ENCODE results near the gene STRC. TPM values are rescaled to one million over a fixed set of nuclear protein-coding genes. Genes with fewer than 3 reads are reported as not detected.
"Not testable (repeated sequence)": the region's sequence is repeated elsewhere in the genome, so short reads cannot be mapped to it uniquely, and the experiment has no call there.

Gene STRC
- total RNA-seq, 4 donors from 2014 or later: 0.40 TPM; not detected in 3

DNA sequence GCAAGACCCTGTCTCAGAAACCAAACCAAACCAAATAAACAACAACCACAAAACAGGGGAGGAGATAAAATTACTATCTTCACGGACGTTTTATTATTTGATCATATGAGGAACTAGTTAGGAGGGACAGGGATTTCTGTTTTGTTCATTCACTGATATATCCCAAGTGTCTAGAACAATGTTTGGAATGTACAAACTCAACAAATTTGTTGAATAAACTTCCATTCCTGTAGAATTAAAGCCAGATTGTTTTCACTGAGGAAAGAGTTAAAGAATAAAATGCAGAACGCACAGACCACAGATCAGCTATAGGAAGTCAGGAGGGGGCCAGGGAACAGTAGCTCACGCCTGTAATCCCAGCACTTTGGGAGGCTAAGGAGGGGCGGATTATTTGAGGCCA, 6.5 kb upstream of the STRC start:
- no peaks in the 10 kb centered on the region for H3K36me3 ChIP-seq
- ATAC-seq: no peak
- H3K27me3 ChIP-seq: peaks cover 15% of the 10 kb centered on the region
- WGBS, 2 donors (ENCODE audit: low coverage in 1 of 2): 10 to 17% methylated on average over 2 to 3 of the region's 5 CpGs
- no peak for TF ChIP-seq POLR2A (IDR thresholded peaks at IDR 0.05)
- TF ChIP-seq POLR2AphosphoS5 (IDR thresholded peaks at IDR 0.05): no peak
- no peak overlapping the region for H3K27ac ChIP-seq
- H3K4me3 ChIP-seq: no peak overlapping the region
- no peaks in the 10 kb centered on the region for H3K9me3 ChIP-seq
- H3K4me1 ChIP-seq: no peaks in the 10 kb centered on the region

DNA sequence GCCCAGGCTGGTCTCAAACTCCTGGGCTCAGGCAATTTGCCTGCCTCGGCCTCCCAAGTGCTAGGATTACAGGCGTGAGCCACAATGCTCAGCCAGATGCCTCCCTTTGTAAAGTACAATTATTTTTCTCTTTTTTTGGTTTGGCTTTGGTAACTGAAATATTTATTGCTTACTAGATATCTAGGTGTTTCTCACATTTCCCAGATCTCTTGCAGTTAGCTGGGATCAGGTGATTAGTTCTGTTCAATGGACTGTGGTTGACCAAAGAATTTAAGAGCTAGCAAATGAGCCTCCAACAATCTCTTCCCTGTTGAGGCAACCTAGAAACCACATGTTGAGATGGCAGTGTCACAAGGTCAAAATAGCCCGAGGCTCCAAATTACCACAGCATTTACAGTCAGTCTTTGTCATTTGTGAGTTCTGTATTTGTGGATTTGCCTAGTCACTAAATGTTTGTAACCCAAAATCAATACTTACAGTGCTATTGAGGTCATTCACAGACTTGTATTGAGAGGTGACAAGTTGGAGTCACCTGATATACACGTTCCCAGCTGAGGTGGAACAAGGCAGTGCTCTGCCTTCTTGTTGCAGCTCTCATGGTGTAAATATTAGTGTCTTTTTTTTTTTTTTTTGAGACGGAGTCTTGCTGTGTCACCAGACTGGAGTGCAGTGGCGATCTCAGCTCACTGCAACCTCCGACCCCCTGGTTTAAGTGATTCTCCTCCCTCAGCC, 3.6 kb upstream of the STRC start:
- 50 to 69% methylated on average over 2 to 5 of the region's 7 CpGs for WGBS, 2 donors (ENCODE audit: low coverage in 1 of 2)
- not testable (repeated sequence) for H3K9me3 ChIP-seq, H3K36me3 ChIP-seq, H3K4me1 ChIP-seq, ATAC-seq, H3K4me3 ChIP-seq, H3K27ac ChIP-seq
- H3K27me3 ChIP-seq: peaks cover 18% of the 10 kb centered on the region

DNA sequence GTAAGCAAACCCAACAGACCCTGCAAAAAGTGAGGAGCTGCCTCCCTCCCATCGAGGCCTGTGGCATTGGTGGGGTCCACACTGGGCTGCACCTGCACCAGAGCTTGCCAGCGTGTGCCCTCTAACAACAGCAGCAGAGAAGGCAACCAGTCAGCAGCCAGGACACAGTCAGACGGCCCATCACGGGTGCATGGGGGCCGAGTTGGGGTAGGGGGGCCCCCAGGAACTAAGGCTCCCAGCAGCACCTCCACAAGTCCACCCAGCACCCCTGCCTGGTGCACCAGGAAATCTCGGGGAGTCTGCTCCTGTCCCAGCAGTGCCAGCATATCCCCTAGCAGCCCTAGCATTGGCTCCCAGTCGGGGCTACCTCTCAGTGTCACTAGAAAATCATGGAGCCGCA, 850 bp downstream of the STRC start:
- not testable (repeated sequence) for H3K27ac ChIP-seq, H3K4me3 ChIP-seq, H3K4me1 ChIP-seq, H3K36me3 ChIP-seq, ATAC-seq, H3K9me3 ChIP-seq
- peaks cover 12% of the 10 kb centered on the region for H3K27me3 ChIP-seq
- WGBS, 2 donors (ENCODE audit: low coverage in 1 of 2): no CpG with 5 or more reads among the region's 8 CpGs

DNA sequence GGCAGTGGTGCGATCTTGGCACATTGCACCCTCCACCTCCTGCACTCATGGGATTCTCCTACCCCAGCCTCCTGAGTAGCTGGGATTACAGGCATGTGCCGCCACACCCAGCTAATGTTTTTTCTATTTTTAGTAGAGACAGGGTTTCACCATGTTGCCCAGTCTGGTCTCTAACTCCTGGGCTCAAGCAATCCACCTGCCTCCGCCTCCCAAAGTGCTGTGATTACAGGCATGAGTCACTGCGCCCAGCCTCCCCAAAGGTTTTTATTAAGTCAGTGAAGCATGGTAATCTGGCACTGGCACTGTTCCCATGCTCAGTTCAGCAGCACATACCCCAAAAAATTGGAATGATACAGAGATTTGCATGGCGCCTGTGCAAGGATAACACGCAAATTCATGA, 16.4 kb downstream of the STRC start:
- not testable (repeated sequence) for H3K36me3 ChIP-seq, H3K4me1 ChIP-seq, H3K27ac ChIP-seq, H3K9me3 ChIP-seq, H3K4me3 ChIP-seq, ATAC-seq, H3K27me3 ChIP-seq
- 65 to 67% methylated on average over 2 of the region's 6 CpGs for WGBS, 2 donors (ENCODE audit: low coverage in 1 of 2)

DNA sequence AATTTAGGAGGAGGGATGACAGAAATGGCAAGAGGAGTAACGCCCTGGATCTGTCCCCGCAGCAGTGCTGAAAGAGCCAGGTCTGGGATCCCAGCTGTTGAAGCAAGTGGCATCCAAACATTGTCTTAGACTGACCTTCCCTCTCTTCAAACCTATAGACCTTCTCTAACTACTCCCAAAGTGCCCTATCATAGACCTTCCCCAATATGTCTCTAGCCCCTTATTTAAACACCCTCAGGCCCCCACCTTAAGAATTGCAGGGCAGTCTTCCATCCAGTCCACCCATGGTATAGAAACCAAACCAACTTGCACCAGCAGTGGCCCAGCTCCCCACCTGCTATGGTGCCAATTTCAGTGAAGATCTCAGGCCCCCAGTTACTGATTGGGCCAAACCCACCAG, 18.4 kb downstream of the STRC start:
- ATAC-seq, H3K4me1 ChIP-seq, H3K9me3 ChIP-seq, H3K27me3 ChIP-seq, H3K27ac ChIP-seq, H3K36me3 ChIP-seq, H3K4me3 ChIP-seq: not testable (repeated sequence)
- WGBS, 2 donors (ENCODE audit: low coverage in 1 of 2): no CpG with 5 or more reads among the region's 2 CpGs

DNA sequence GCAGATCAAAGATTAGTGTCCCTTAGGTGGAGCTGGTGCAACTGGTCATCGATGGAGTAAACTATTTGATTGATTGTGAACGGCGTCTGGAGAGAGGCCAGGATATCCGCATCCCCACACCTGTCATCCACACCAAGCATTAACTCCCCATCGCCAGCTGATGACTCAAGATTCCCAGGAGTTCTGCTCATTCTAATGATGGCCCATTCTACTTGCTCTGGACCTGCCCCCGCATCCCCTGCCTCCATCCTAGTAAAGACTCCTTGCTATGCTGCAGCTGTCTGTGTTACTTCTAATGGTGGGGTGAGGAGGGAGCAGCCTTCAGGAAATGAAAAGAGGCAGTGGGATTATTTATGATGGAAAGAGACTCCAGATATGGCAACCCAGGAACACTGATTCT, 19.5 kb downstream of the STRC start:
- not testable (repeated sequence) for H3K9me3 ChIP-seq, H3K36me3 ChIP-seq, ATAC-seq, H3K4me1 ChIP-seq, H3K4me3 ChIP-seq, H3K27ac ChIP-seq, H3K27me3 ChIP-seq
- WGBS, 2 donors (ENCODE audit: low coverage in 1 of 2): 55 to 73% methylated on average over 2 to 4 of the region's 6 CpGs

DNA sequence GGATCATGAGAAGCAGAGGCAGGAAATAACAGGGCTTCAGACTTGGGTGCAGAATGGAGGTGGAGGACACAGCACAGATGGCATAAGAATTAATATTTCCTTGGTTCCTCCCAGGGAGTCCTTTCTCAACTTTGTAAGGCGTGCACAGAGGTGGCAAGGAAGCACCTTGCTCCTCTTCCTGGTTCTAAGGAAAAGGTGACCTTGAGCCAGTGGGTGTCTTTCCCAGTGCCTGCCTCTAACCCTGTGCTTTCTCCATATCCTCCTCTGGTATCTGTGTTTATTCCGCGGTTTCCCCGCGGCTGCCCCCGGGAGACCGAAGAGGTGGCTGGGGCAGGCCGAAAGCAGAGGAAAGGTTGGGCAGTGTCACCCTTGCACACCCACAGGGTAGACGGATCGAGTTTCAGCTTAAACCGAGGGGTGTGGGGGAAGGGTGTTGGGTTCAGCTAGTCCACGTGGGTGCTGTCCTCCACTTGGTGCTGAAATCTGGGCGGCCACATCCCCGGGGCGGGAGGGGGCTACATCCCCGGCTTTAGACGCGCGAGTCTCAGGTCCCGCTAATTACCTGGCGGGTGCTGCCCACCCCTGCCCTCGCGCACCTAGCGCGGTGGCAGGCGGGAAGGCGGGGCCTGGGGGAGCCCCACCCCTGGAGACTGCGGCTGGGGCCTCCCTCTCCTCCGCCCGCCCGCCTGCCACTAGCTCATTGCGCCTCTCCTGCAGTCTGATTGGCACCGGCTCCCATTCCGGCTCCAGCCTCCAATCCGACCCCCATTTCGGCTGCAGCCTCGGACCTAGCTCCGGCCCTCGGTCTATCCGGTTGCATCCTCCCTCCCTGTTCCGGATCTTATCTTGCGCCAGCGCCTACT, 25.0 kb downstream of the STRC start, which contains the start of gene CKMT1B:
CKMT1B (plus strand) TSS at position 700 of the 863 bp plus-strand sequence. CDS start 192 bp downstream, outside the sequence.
- WGBS, 2 donors (ENCODE audit: low coverage in 1 of 2): no CpG with 5 or more reads among the region's 43 CpGs
- H3K27ac ChIP-seq, H3K4me1 ChIP-seq, H3K36me3 ChIP-seq, ATAC-seq, H3K4me3 ChIP-seq, H3K27me3 ChIP-seq, H3K9me3 ChIP-seq: not testable (repeated sequence)

DNA sequence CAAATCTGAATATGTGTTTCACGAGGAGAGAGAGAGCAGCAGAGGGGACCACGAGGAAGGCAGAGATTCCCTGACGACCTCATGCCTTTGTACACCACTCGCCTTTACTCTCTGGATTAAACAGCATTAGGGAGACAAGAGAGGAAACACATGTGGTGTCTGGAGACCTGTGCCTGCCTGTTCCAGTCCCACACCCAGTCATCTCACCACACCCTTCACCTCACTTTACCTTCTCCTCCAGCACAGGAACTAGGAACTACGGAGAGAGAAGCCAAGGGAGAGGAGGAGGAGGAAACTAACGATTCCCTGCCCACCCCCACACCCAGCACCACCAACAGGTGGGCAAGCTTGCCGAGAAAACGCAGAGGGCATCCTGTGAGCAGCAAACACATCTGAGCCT, 25.8 kb downstream of the STRC start:
- ATAC-seq: not testable (repeated sequence)

DNA sequence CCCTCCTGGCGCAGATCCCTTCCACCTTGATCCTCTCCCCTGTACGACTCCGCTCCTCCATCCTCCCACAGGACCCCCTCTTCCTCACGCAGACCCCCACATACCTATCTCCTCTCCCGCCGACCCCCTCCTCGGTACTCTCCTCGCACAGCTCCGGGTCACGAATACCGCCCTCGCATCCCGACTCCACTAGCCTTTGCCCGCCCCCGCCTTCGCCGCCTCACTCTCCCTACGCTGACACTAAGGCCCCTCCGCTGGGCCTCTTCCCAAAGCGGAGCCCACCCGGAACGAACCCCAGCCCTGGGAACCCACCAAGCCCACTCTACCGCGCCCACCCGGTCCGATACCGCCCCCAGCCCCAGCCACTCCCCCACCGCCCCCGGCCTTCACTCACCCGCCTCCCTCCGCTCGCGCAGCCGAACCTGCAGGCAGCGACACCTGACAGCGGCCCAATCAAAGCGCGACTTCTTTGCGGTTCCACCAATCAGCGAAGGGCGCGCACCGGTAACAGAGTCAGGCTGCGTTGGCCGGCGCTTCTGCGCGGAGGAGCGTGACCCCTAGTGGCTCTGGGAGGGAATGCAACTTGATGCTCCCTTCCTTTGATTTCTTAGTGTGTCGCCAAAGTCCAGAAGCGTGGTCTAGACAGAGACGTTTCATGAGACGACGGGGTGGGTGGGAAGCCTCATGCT, 28.7 kb downstream of the STRC start, which contains the start of gene PPIP5K1:
PPIP5K1 (minus strand) TSS at position 431 of the 689 bp plus-strand sequence. CDS start 5,704 bp downstream, outside the sequence.
- peak; percentile 99 for ATAC-seq
- not testable (repeated sequence) for H3K36me3 ChIP-seq, H3K4me3 ChIP-seq, H3K27ac ChIP-seq, H3K4me1 ChIP-seq, H3K27me3 ChIP-seq, H3K9me3 ChIP-seq
- WGBS, 2 donors (ENCODE audit: low coverage in 1 of 2): no CpG with 5 or more reads among the region's 54 CpGs

More for the DNA sequence above, 25.8 kb downstream of the STRC start:
- H3K27me3 ChIP-seq, H3K36me3 ChIP-seq, H3K27ac ChIP-seq, H3K4me1 ChIP-seq, H3K9me3 ChIP-seq, H3K4me3 ChIP-seq: not testable (repeated sequence)
- 8% methylated on average over 2 of the region's 8 CpGs; no CpG with 5 or more reads in 1 of the 2 donors for WGBS, 2 donors (ENCODE audit: low coverage in 1 of 2)

DNA sequence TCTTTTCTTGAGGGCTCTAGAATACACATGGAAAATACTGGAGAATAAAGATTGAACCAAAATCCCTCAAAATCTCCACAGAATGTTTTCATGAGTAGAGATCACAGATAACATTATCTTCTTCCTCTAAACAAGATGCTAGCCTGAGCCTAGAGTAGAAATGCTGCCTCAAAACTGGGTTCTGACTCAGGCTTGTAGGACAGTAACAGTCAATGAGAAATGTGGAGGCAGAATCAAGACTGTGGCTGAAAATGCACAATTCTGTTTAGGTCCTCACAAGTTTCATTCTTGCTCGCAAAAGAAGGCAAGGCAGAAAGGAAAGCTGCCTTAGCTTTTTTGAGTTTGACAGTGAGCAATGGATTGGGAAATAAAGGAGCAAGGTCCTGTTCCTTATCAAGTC, 44.0 kb downstream of the STRC start:
- ATAC-seq, H3K27ac ChIP-seq, H3K36me3 ChIP-seq, H3K9me3 ChIP-seq, H3K27me3 ChIP-seq, H3K4me3 ChIP-seq, H3K4me1 ChIP-seq: not testable (repeated sequence)
- WGBS, 2 donors (ENCODE audit: low coverage in 1 of 2): no CpG with 5 or more reads among the region's 1 CpG

DNA sequence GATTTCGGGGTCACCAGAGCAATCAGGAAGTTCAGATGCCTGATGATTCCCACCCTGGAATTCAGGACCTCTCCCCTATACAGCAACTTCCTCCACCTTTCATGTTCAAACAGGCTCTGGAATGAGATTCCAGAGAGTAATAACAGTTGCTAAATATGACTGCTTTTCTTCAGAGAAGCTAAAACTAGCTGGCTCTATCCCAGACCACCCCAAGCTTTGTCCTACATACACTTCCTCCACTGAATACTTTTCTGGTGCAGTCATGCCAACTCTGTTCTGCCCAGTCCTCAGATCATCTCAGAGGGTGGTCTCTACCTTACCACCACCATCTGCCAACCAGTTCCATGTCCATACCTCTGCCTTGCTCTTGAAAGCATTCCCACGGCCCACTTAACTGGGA, 52.0 kb downstream of the STRC start:
- not testable (repeated sequence) for H3K27ac ChIP-seq, H3K27me3 ChIP-seq, ATAC-seq, H3K4me1 ChIP-seq, H3K36me3 ChIP-seq, H3K9me3 ChIP-seq, H3K4me3 ChIP-seq
- no CpG with 5 or more reads among the region's 2 CpGs for WGBS, 2 donors (ENCODE audit: low coverage in 1 of 2)

DNA sequence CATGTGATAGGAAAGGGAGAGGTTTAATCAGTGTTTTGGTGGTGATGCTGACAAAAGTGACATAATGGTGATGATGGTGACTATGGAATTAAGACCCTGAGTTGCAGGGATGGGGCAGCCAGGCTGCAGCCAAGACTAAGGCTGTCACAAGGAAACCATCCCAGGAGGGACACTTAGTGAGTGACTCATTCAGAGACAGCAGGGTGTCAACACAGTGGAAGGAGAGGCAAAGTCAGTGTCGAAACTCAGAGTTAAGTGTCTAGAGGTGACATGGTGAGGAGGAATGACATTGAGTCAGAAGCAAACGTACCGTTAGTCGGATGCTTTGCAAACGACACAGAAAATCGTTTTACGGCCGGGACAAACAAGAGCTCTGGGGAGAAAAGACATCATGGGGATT, 54.8 kb downstream of the STRC start:
- ATAC-seq, H3K27ac ChIP-seq, H3K4me1 ChIP-seq, H3K9me3 ChIP-seq, H3K27me3 ChIP-seq, H3K4me3 ChIP-seq, H3K36me3 ChIP-seq: not testable (repeated sequence)
- no CpG with 5 or more reads among the region's 8 CpGs for whole genome bisulfite sequencing, 2 donors (ENCODE audit: low coverage in 1 of 2)

DNA sequence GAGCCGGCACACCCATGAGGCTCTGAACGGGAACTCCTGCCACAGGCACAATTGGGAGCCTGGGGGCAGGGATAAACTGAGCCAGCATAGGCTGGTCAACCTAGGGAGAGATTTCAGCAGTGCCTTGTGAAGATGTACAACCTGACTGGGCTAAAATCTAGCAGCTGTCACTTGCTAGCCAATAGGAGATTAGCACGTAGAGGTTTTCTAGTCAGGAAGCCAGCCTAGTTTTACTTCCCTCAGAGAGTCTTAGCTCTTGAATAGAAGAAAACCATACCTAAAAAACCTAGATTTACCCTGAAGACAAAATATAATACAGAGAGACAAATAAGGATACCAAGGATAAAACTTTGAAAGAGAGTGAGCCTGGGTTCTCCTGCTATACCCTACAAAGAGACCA, 55.8 kb downstream of the STRC start:
- not testable (repeated sequence) for H3K4me1 ChIP-seq, H3K27me3 ChIP-seq, H3K27ac ChIP-seq, ATAC-seq, H3K4me3 ChIP-seq, H3K9me3 ChIP-seq
- WGBS, 2 donors (ENCODE audit: low coverage in 1 of 2): no CpG with 5 or more reads among the region's 3 CpGs
- peaks cover 0 to 14% of the 10 kb centered on the region in 2 donors for H3K36me3 ChIP-seq
